SK-N-SH treated with all-trans-retinoic acid at 6 μM for 48 hours (cell line): Measurements from ENCODE around the gene GAN.

Experiments used
- ARNTL ChIP-seq: fragments of 450-650 bp; formaldehyde crosslinking; IDR thresholded peaks from 2 replicates; pipeline ENCODE4 v1.5.0; 2020; ENCODE audit warnings: low read depth, mild to moderate bottlenecking, moderate library complexity, borderline replicate concordance
- BACH2 ChIP-seq: fragments of 250-450 bp; sonication (Bioruptor Pico); IDR thresholded peaks from 2 replicates; pipeline ENCODE4 v1.9.0; 2021; ENCODE audit warnings: mild to moderate bottlenecking, borderline replicate concordance
- CSDC2 ChIP-seq: fragments of 250-450 bp; sonication (Bioruptor Pico); IDR thresholded peaks from 2 replicates; pipeline ENCODE4 v1.5.0; 2020; ENCODE audit warnings: mild to moderate bottlenecking, moderate library complexity
- CSRNP3 ChIP-seq: fragments of 250-450 bp; sonication (Bioruptor Pico); IDR thresholded peaks from 2 replicates; pipeline ENCODE4 v1.5.1; 2021; ENCODE audit warnings: mild to moderate bottlenecking, moderate library complexity
- ISL1 ChIP-seq: fragments of 250-450 bp; sonication (Bioruptor Pico); IDR thresholded peaks from 2 replicates; pipeline ENCODE4 v2.1.2; 2022; ENCODE audit warnings: mild to moderate bottlenecking, moderate library complexity
- SNAI2 ChIP-seq: fragments of 250-450 bp; sonication (Bioruptor Pico); IDR thresholded peaks from 2 replicates; pipeline ENCODE4 v1.5.0; 2020; ENCODE audit warnings: mild to moderate bottlenecking, moderate library complexity
- TCF4 ChIP-seq: fragments of 250-450 bp; sonication (Bioruptor Pico); IDR thresholded peaks from 2 replicates; pipeline ENCODE4 v1.8.0; 2021; ENCODE audit warnings: mild to moderate bottlenecking, moderate library complexity, borderline replicate concordance
- ZC3H10 ChIP-seq: fragments of 250-450 bp; sonication (Bioruptor Pico); IDR thresholded peaks from 2 replicates; pipeline ENCODE4 v1.5.1; 2021; ENCODE audit warnings: mild to moderate bottlenecking, moderate library complexity
- ZFP3 ChIP-seq: fragments of 250-450 bp; sonication (Bioruptor Pico); IDR thresholded peaks from 2 replicates; pipeline ENCODE4 v1.5.0; 2020; ENCODE audit warnings: mild to moderate bottlenecking, moderate library complexity
- ZNF70 ChIP-seq: fragments of 450-650 bp; formaldehyde crosslinking; IDR thresholded peaks from 2 replicates; pipeline ENCODE4 v1.5.0; 2020; ENCODE audit warnings: mild to moderate bottlenecking, moderate library complexity
- TF ChIP-seq, protein P1 (sequence below): fragments of 250-450 bp; sonication (Bioruptor Pico); IDR thresholded peaks from 2 replicates; pipeline ENCODE4 v1.5.0; 2020; ENCODE audit warnings: mild to moderate bottlenecking, moderate library complexity

DNA sequence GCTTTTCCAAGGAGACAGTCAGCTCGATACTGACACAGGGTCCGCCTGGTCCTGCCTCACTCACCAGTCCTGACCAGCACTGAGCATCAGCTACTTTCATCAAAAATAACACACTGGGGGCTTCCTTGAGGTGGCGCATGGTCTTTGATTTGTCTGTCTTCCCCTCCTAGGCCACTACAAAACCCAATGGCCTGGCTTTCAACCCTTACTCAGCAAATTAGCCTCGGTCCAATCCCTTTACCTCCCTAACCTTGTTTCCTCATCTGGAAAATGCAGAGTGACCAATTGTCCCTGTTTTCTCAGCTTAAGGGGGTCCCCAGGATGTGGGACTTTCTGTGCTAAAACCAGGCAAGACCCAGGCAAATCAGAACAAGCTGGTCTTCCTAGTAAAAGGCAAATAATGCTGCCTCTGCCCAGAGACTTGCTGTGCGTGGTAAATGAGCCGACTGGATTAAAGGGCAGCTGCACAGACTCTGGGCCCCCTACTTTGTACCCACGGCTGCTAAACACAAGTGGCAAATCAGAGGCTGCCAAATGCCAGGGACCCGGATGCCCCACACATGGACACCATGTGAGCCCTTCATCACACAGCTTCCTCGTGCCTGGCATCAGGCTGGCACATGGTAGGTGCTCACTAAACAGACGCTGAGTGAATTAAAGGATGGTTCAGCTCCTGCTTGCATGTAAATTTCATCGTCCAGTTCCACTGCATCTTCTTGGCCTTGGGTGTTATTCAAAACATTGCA is 98.7 kb downstream of the GAN start:
- TF ChIP-seq, protein P1, sequence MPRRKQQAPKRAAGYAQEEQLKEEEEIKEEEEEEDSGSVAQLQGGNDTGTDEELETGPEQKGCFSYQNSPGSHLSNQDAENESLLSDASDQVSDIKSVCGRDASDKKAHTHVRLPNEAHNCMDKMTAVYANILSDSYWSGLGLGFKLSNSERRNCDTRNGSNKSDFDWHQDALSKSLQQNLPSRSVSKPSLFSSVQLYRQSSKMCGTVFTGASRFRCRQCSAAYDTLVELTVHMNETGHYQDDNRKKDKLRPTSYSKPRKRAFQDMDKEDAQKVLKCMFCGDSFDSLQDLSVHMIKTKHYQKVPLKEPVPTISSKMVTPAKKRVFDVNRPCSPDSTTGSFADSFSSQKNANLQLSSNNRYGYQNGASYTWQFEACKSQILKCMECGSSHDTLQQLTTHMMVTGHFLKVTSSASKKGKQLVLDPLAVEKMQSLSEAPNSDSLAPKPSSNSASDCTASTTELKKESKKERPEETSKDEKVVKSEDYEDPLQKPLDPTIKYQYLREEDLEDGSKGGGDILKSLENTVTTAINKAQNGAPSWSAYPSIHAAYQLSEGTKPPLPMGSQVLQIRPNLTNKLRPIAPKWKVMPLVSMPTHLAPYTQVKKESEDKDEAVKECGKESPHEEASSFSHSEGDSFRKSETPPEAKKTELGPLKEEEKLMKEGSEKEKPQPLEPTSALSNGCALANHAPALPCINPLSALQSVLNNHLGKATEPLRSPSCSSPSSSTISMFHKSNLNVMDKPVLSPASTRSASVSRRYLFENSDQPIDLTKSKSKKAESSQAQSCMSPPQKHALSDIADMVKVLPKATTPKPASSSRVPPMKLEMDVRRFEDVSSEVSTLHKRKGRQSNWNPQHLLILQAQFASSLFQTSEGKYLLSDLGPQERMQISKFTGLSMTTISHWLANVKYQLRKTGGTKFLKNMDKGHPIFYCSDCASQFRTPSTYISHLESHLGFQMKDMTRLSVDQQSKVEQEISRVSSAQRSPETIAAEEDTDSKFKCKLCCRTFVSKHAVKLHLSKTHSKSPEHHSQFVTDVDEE: no peak
- TF ChIP-seq BACH2 (CRISPR knock-in tag) (no peak), ZNF70 (CRISPR knock-in tag) (no peak), ARNTL (CRISPR knock-in tag) (no peak), CSRNP3 (CRISPR knock-in tag) (no peak), ZC3H10 (no peak), TCF4 (CRISPR knock-in tag) (no peak), ISL1 (CRISPR knock-in tag) (no peak), ZFP3 (CRISPR knock-in tag) (no peak), CSDC2 (CRISPR knock-in tag) (no peak), SNAI2 (CRISPR knock-in tag) (no peak)
